Body of pancreas (tissue), 4 donors: ENCODE results near the gene ZFHX3.

ENCODE experiments used
- POLR2A ChIP-seq, 3 donors: fragments of 450-650 bp; IDR thresholded peaks; one replicate each; pipeline ENCODE4 v1.6.1; 2016; ENCODE audit warnings: antibody characterized with exemption in 3 of 3, mild to moderate bottlenecking in 2 of 3
- TF ChIP-seq, protein P1 (sequence below), 7 experiments: fragments of 450-650 bp in 4 of 7; fragments of 200-600 bp in 3 of 7; sonication (generic) in 3 of 7; IDR thresholded peaks; one replicate each; pipeline ENCODE4 v1.5.1; 2016 to 2019; ENCODE audit warnings: antibody characterized with exemption in 7 of 7

- TF ChIP-seq, protein P1, sequence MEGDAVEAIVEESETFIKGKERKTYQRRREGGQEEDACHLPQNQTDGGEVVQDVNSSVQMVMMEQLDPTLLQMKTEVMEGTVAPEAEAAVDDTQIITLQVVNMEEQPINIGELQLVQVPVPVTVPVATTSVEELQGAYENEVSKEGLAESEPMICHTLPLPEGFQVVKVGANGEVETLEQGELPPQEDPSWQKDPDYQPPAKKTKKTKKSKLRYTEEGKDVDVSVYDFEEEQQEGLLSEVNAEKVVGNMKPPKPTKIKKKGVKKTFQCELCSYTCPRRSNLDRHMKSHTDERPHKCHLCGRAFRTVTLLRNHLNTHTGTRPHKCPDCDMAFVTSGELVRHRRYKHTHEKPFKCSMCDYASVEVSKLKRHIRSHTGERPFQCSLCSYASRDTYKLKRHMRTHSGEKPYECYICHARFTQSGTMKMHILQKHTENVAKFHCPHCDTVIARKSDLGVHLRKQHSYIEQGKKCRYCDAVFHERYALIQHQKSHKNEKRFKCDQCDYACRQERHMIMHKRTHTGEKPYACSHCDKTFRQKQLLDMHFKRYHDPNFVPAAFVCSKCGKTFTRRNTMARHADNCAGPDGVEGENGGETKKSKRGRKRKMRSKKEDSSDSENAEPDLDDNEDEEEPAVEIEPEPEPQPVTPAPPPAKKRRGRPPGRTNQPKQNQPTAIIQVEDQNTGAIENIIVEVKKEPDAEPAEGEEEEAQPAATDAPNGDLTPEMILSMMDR (IDR thresholded peaks at IDR 0.05) = peak; percentile 90 to 97 (median 95)
- TF ChIP-seq POLR2A (IDR thresholded peaks at IDR 0.05) = no peak
Measured at GRCh38 chr16:72832621-72833248, 215.2 kb downstream of the ZFHX3 start.
